Epithelial cell of proximal tubule (primary cell): ENCODE results near the gene TACR2. TPM values are rescaled to one million over a fixed set of nuclear protein-coding genes. Genes with fewer than 3 reads are reported as not detected.

Experiments used
- DNase-seq: peaks from one replicate; pipeline ENCODE4 v3.0.0-alpha.2; 2011; ENCODE audit warnings: low read depth
- H3K4me3 ChIP-seq: 2 replicates; pipeline ENCODE4 v1.5.1; 2011; ENCODE audit warnings: low read depth, mild to moderate bottlenecking, low read length
- total RNA-seq: library from RNA; depleted of rRNA; stranded (reverse); fragments of >200 nt; gene quantifications from 2 replicates; pipeline ENCODE4 v1.2.3, GENCODE V29; 2015
- TF ChIP-seq, protein P1 (sequence below): conservative IDR thresholded peaks from 2 replicates; pipeline ENCODE4 v1.5.1; 2012; ENCODE audit warnings: low read depth, mild to moderate bottlenecking, low read length

Gene TACR2
- total RNA-seq, 1 donor from 2014 or later = 0.23 TPM

DNA sequence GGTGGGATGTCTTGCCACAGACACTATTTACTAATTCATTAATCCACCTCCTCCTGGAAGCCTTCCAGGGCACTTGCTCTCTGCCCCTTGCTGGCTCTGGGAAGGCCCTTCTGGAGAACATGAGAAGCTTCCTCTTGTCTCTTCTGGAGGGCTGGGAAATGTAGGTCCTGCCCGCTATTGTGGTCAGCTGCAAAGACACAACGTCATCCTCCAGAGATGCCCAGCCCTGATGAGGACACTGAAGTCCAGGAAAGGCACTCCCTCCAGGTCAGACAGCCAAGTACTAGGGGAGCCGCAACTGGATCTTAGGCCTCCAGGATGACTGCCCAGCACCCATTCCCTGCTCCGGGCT, 9.6 kb upstream of the TACR2 start:
- TF ChIP-seq, protein P1, sequence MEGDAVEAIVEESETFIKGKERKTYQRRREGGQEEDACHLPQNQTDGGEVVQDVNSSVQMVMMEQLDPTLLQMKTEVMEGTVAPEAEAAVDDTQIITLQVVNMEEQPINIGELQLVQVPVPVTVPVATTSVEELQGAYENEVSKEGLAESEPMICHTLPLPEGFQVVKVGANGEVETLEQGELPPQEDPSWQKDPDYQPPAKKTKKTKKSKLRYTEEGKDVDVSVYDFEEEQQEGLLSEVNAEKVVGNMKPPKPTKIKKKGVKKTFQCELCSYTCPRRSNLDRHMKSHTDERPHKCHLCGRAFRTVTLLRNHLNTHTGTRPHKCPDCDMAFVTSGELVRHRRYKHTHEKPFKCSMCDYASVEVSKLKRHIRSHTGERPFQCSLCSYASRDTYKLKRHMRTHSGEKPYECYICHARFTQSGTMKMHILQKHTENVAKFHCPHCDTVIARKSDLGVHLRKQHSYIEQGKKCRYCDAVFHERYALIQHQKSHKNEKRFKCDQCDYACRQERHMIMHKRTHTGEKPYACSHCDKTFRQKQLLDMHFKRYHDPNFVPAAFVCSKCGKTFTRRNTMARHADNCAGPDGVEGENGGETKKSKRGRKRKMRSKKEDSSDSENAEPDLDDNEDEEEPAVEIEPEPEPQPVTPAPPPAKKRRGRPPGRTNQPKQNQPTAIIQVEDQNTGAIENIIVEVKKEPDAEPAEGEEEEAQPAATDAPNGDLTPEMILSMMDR = no peak
- DNase-seq = no peak
- no peak overlapping the region for H3K4me3 ChIP-seq

DNA sequence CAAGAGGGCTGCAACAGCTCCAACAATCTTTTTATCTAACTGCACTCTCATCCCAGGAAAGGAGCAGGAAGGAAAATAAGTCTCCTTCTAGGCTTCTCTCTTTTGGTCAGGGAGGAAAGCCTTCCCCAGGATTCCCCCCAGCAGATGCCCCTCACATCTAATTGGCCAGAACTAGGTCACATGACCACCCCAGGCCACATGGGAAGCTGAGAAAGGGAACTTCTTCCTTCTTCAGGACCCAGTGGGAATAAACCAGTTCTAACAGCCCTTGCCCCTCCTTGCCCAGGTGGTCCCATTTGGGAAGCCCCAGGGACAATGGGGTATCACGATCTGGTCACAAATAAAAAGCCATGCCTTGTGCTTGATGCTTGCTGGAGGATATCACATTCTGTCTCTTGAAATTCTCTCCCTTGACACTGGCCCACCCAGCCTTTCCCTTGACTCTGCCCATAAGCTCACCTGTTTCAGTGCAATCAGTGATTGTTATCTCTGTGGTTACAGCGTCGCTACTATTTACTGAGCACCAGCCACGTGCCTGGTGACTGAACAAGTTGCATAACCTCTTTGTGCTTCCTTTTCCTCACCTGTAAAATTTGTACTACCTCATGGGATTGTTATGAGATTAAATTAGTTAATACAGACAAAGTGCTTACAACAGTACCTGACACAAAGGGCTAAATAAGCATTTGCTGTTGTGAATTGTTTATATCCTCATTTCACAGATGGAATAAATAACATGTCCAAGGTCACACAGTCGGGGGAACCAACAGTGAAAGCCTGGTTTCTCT, 9.0 kb upstream of the TACR2 start:
- no peak for DNase-seq
- TF ChIP-seq, protein P1 = no peak
- no peak overlapping the region for H3K4me3 ChIP-seq

DNA sequence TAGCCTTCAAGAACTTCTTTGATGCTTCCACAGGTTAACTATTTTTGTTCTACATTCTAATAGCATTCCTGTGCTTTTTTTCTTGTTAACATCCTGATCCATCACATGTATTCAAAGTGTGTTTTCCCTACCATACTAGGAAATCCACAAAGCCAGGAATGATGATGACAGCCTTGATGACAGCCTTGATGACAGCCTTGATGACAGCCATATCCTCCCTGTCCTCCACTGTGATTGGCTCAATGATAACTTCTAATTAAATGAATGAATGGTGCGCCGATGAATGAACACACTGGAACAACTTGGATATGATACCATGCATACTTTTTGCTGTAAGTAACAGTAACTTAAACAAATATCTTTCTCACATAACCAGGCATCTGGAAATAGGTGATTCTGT, 8.3 kb upstream of the TACR2 start:
- no peak overlapping the region for H3K4me3 ChIP-seq
- TF ChIP-seq, protein P1 = no peak
- no peak for DNase-seq

DNA sequence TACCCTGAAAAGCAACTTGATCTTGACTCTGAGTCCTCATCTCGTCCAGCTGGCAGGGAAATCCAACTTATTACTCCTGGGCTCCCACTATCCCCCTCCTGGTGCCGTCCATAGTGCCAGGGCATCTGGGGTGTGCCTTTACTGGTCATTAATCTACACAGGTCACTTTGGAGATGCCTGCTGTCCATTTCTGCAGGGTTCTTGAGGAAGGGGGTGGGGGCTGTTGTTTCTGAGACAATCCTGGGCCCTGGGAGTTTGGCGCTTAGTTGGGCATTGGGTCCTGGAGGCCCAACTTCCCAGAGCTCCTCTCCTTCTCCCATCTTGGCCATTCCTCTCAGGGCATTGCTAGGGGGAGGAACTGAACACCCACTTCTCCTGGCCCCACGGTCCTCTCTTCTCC, 6.0 kb upstream of the TACR2 start:
- TF ChIP-seq, protein P1 = no peak
- DNase-seq = no peak
- H3K4me3 ChIP-seq = no peak overlapping the region

DNA sequence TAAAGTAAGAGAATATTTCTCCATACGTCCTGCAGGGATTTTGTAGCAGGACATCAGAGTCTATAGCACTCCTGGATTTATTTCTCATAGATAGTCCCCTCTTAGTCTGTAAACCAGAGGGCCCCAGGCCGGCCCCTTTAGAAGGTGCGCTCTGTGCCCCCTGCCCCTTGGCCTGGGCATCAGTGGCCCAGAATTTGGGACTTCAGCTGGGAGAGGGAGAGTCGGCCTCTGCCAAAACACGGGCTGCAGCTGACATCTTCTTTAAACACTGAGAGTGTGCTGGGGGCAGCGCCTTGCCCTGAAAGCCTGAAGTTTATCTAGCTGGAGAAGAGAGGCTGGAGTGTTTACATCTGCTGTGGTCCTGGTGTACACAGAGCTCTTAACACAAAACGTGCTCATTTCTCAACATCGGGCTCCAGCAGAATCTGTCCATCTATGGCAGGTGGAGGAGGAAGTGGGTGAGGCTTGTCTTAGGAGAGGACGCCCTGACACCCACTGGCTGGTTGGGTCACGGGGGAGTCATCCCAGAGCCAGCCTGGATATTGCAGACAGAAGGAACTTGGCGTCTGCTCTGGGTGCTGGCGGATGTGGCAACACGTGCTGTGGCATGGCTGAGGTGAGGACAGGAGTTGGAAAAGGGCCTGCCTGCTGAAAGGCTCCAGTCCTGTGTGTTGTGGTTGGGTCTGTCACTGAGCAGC, 5.0 kb upstream of the TACR2 start:
- TF ChIP-seq, protein P1 = no peak
- H3K4me3 ChIP-seq = no peak overlapping the region
- DNase-seq = no peak

DNA sequence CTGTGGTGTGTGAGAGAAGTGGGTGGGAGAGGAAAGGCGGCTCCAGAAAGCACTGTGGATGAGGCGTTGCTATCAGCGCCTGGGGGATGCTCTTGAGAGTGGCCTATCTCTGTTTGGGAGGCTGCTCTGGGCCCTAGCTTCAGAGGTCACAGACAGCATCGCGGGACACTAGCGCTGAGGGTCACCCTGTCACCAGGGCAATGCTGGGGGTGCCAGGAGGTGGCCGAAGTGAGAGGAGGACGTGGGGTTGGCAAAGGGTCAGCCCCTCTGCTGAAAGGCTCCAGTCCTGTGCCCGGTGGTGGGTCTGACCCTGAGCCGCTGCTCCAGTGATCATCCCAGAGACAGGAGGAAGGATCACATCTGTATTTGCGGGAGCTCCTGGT, 3.0 kb upstream of the TACR2 start:
- DNase-seq = no peak
- H3K4me3 ChIP-seq = no peak overlapping the region
- TF ChIP-seq, protein P1 = no peak

DNA sequence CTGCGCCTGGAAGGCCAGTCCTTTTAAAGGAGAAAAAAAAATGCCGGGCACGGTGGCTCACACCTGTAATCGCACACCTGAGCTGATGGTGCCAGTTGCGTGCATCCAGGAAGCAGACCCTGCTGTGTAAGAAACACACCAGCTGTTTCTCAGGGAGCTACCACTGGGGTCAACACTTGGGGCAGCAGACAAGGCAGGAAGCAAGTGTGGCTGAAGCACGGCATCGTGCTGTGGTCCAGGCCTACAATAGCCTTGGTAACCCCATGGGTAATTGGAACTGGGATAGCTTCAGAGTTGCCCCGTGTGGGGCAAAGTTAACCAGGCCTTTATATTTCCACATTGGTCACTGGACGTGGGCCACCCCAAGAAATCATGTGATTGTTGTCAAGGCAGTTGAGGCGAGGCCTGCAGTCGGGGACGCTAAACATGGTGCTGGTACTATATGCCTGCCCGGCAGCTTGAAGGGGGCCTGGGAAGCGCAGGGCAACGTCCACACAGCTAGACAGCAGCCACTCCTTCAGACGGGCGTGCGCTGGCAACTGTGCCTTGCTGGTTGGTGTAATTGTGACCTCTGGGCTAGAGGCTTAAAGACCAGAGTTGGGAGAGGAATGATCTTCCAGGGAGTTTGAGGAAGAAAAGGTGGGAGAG, 2.5 kb upstream of the TACR2 start:
- no peak for DNase-seq
- TF ChIP-seq, protein P1 = no peak
- no peak overlapping the region for H3K4me3 ChIP-seq
